ENCODE results near the gene ACSL5. TPM values are rescaled to one million over a fixed set of nuclear protein-coding genes. Genes with fewer than 3 reads are reported as not detected.

Gene ACSL5
- total RNA-seq, 1 donor from 2014 or later = 0.68 TPM

DNA sequence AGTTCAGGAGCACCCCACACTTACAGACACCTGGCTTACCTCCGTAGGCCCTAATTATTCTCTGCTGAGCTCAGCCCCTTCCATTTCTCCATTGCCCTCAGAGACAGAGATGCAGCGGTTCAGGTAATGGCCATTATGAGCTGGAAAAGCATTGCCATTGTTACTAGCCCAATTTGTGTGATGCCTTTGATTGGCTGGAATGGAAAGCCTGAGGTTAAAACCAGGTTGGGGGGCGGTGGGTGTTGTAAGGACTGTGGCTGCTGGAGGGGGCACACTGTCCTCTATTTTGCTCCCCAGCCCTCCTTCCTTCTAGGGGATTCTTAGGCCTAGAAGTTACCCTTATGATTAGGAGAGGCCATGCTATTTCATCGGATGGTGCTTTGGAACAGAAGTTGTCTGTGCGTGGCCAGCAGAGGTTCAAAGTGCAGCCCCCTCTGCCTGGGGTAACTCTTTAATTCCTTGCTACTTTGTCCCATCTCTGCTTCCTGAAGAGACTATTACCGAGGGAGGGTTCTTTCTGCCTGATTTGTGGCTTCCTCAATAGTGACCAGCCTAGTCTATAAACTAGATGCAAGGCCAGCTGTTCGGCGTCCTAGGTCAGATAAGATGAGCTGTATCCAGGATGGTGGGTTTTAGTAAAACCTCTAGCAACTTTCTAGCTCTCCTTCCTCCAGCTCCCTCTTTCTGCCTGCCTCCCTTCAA lies 14.2 kb upstream of the ACSL5 start:
- no peaks in the 10 kb centered on the region for H3K9me3 ChIP-seq (ENCODE audit: insufficient read depth, low read depth, low read length)
- H3K4me1 ChIP-seq (ENCODE audit: insufficient read depth, low read length) = peaks cover 4% of the 10 kb centered on the region
- Mint-ChIP-seq H3K4me3 (ENCODE audit: unreplicated experiment) (no peak overlapping the region), H3K27ac (ENCODE audit: unreplicated experiment) (no peak overlapping the region), H3K36me3 (ENCODE audit: low read depth, unreplicated experiment) (no peaks in the 10 kb centered on the region), H3K27me3 (ENCODE audit: low read depth, unreplicated experiment) (no peaks in the 10 kb centered on the region), H3K4me1 (ENCODE audit: low read depth, unreplicated experiment) (peaks cover 11% of the 10 kb centered on the region), H3K9me3 (ENCODE audit: unreplicated experiment) (no peaks in the 10 kb centered on the region)
- no peak overlapping the region for H3K9ac ChIP-seq (ENCODE audit: low read length)
- no peak for DNase-seq (ENCODE audit: low read depth)
- FAIRE-seq = no peak
- H3K36me3 ChIP-seq (ENCODE audit: insufficient read depth, low read length) = no peaks in the 10 kb centered on the region
- H3K4me3 ChIP-seq (ENCODE audit: insufficient read depth, low read depth, low read length) = no peak overlapping the region
- H4K20me1 ChIP-seq (ENCODE audit: insufficient read depth, low read length) = no peaks in the 10 kb centered on the region
- H2AFZ ChIP-seq (ENCODE audit: low read depth, low read length) = no peak overlapping the region
- no peaks in the 10 kb centered on the region for H3K27me3 ChIP-seq (ENCODE audit: insufficient read depth, low read length)
- H3K79me2 ChIP-seq (ENCODE audit: insufficient read depth, low read length) = no peaks in the 10 kb centered on the region
- H3K27ac ChIP-seq (ENCODE audit: low read depth, low read length) = no peak overlapping the region
- TF ChIP-seq, protein P1, sequence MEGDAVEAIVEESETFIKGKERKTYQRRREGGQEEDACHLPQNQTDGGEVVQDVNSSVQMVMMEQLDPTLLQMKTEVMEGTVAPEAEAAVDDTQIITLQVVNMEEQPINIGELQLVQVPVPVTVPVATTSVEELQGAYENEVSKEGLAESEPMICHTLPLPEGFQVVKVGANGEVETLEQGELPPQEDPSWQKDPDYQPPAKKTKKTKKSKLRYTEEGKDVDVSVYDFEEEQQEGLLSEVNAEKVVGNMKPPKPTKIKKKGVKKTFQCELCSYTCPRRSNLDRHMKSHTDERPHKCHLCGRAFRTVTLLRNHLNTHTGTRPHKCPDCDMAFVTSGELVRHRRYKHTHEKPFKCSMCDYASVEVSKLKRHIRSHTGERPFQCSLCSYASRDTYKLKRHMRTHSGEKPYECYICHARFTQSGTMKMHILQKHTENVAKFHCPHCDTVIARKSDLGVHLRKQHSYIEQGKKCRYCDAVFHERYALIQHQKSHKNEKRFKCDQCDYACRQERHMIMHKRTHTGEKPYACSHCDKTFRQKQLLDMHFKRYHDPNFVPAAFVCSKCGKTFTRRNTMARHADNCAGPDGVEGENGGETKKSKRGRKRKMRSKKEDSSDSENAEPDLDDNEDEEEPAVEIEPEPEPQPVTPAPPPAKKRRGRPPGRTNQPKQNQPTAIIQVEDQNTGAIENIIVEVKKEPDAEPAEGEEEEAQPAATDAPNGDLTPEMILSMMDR (IDR thresholded peaks at IDR 0.05; ENCODE audit: insufficient read depth, low read depth, low read length) = no peak
- no peak for TF ChIP-seq EZH2 (IDR thresholded peaks at IDR 0.05; ENCODE audit: insufficient read depth, low read length)
- no peak overlapping the region for H3K4me2 ChIP-seq (ENCODE audit: low read length)

DNA sequence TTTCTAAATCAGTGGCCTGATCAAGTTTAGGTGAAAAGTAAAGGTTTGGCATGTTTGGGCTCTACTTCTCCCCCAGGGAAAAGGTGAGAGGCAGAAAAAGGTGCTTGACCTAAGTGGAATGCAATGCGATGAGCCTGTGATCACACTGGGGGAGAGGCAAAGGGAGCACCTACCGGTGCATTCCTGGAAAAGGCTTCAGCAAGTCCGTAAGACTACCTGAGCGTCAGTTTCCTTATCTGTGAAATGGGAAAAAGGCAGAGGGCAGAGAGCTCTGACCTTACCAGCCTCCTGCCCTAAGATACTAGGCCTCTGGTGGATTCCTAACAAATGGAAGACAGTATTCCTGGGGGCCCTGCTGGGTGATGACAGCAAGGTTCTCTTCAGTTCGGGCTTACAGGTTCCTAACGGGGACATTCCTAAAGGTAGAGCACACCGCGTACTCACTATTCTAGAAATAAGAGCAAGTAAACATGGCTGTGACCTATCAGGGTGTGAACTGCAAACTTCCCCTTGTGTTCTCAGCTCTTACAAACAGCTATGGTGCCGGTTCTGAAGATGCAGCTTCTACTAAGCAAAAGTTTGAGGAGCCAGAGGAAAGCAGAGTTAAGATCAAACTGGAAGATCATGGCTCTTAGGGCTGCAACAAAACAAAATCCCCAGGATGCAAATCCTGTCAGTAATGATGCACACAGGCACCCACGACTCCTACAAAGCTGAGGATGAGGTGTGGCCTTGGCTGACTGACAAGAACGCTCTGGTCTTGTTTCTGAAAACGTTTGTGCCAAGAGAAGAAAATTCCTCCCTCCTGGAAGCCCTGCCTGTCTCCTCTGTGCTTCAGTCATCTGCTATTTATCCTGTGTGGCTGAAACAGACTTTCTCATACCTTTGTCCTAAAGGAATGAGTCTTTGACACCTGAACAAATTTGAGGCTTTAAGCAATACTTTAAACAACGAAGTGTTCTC lies 13.3 kb upstream of the ACSL5 start:
- no peaks in the 10 kb centered on the region for H3K27me3 Mint-ChIP-seq (ENCODE audit: low read depth, unreplicated experiment)
- H2AFZ ChIP-seq (ENCODE audit: low read depth, low read length) = no peak overlapping the region

More for the DNA sequence above, 13.3 kb upstream of the ACSL5 start:
- Mint-ChIP-seq H3K36me3 (ENCODE audit: low read depth, unreplicated experiment) (no peaks in the 10 kb centered on the region), H3K27ac (ENCODE audit: unreplicated experiment) (peak overlapping the region; percentile 2), H3K9me3 (ENCODE audit: unreplicated experiment) (no peaks in the 10 kb centered on the region), H3K4me1 (ENCODE audit: low read depth, unreplicated experiment) (peaks cover 11% of the 10 kb centered on the region), H3K4me3 (ENCODE audit: unreplicated experiment) (no peak overlapping the region)
- FAIRE-seq = no peak
- TF ChIP-seq, protein P1 (IDR thresholded peaks at IDR 0.05; ENCODE audit: insufficient read depth, low read depth, low read length) = no peak
- TF ChIP-seq EZH2 (IDR thresholded peaks at IDR 0.05; ENCODE audit: insufficient read depth, low read length) = no peak
- Histone ChIP-seq H3K79me2 (ENCODE audit: insufficient read depth, low read length) (no peaks in the 10 kb centered on the region), H3K4me3 (ENCODE audit: insufficient read depth, low read depth, low read length) (no peak overlapping the region), H3K9ac (ENCODE audit: low read length) (no peak overlapping the region), H3K36me3 (ENCODE audit: insufficient read depth, low read length) (no peaks in the 10 kb centered on the region), H4K20me1 (ENCODE audit: insufficient read depth, low read length) (no peaks in the 10 kb centered on the region), H3K27me3 (ENCODE audit: insufficient read depth, low read length) (no peaks in the 10 kb centered on the region), H3K9me3 (ENCODE audit: insufficient read depth, low read depth, low read length) (no peaks in the 10 kb centered on the region), H3K27ac (ENCODE audit: low read depth, low read length) (no peak overlapping the region), H3K4me2 (ENCODE audit: low read length) (no peak overlapping the region), H3K4me1 (ENCODE audit: insufficient read depth, low read length) (peaks cover 4% of the 10 kb centered on the region)
- peak; percentile 30 for DNase-seq (ENCODE audit: low read depth)

All from astrocyte (in vitro differentiated cells and primary cell).